ENCODE measurements around the gene S100A2. TPM values are rescaled to one million over a fixed set of nuclear protein-coding genes. Genes with fewer than 3 reads are reported as not detected.
A peak's percentile ranks its signal among the peaks of the same experiment; 100 is the strongest.

The S100A2 gene
- total and polyA plus RNA-seq, 2 donors (not counting 1 experiment from before 2014, with no cell fraction given) = 0.19 TPM; not detected in 1

GRCh38 chr1:153597206-153597605, 31.6 kb upstream of the S100A2 start:
- ATAC-seq (ENCODE audit: low read depth) = no peak
- peak overlapping the region; percentile 29 for H3K4me3 Mint-ChIP-seq
- TF ChIP-seq CTCF (IDR thresholded peaks at IDR 0.05) = no peak
- TF ChIP-seq EZH2 (IDR thresholded peaks at IDR 0.05; ENCODE audit: borderline replicate concordance, insufficient read depth, low read depth, low read length, poor library complexity, severe bottlenecking) = no peak
- H3K27me3 Mint-ChIP-seq = no peaks in the 10 kb centered on the region
- intact Hi-C loops (cut with micrococcal nuclease) = no loop called here
- Histone ChIP-seq H3K36me3 (replicated peaks in 1 of 2; ENCODE audit: control extremely low read depth in 1 of 2, control insufficient read depth in 1 of 2, extremely low read depth in 1 of 2, insufficient read depth in 2 of 2, low read length in 1 of 2) (no peaks in the 10 kb centered on the region), H3K79me2 (ENCODE audit: control insufficient read depth, insufficient read depth, low read length) (no peaks in the 10 kb centered on the region), H3K27ac (ENCODE audit: low read length in 2 of 2) (peak overlapping the region; percentile 94 to 97), H4K20me1 (ENCODE audit: control insufficient read depth, insufficient read depth, low read length, poor library complexity, severe bottlenecking) (no peaks in the 10 kb centered on the region), H3K9me3 (ENCODE audit: control extremely low read depth in 1 of 3, control insufficient read depth in 2 of 3, insufficient read depth in 1 of 3, low read length in 2 of 3) (no peaks in the 10 kb centered on the region), H3K4me2 (replicated peaks; ENCODE audit: low read depth, low read length, poor library complexity, severe bottlenecking) (peak overlapping the region; percentile 26), H3K4me3 (ENCODE audit: control extremely low read depth in 1 of 5, extremely low read depth in 1 of 5, insufficient read depth in 1 of 5, low read depth in 2 of 5, low read length in 4 of 5) (no peak overlapping the region), H2AFZ (ENCODE audit: insufficient read depth, low read depth, low read length, poor library complexity, severe bottlenecking) (peak overlapping the region; percentile 86), H3K9ac (ENCODE audit: low read length) (no peak overlapping the region), H3K27me3 (replicated peaks in 1 of 4; ENCODE audit: control extremely low read depth in 1 of 4, control insufficient read depth in 3 of 4, insufficient read depth in 4 of 4, low read length in 3 of 4) (no peaks in the 10 kb centered on the region), H3K4me1 (ENCODE audit: control insufficient read depth in 2 of 2, insufficient read depth in 2 of 2, low read length in 2 of 2) (peaks cover 27 to 39% of the 10 kb centered on the region in 2 donors)
- H3K4me1 Mint-ChIP-seq = peaks cover 37% of the 10 kb centered on the region
- H3K9me3 Mint-ChIP-seq (ENCODE audit: insufficient read depth) = no peaks in the 10 kb centered on the region
- H3K27ac Mint-ChIP-seq = peak overlapping the region; percentile 96
- CTCF ChIA-PET = interaction anchor here (0.9 to 1.6 kb wide), 2 partner anchors 25 to 86 kb away, joined by 3 to 6 read pairs; no protein-coding TSS in a partner anchor
- no peak for DNase-seq
- 69% methylated on average over 4 of the region's 6 CpGs for WGBS (ENCODE audit: insufficient coverage)
- POLR2A ChIA-PET = interaction anchor here (0.7 to 1.8 kb wide), 3 partner anchors 32 to 64 kb away, joined by 3 to 5 read pairs (median 3); partner anchors contain the start of gene CHTOP

- H3K27ac Mint-ChIP-seq = no peak overlapping the region
- no peak overlapping the region for H3K9ac ChIP-seq (ENCODE audit: low read length)
- no peaks in the 10 kb centered on the region for H3K36me3 ChIP-seq (replicated peaks in 1 of 2; ENCODE audit: control extremely low read depth in 1 of 2, control insufficient read depth in 1 of 2, extremely low read depth in 1 of 2, insufficient read depth in 2 of 2, low read length in 1 of 2)
- H2AFZ ChIP-seq (ENCODE audit: insufficient read depth, low read depth, low read length, poor library complexity, severe bottlenecking) = no peak overlapping the region
- H3K27ac ChIP-seq (ENCODE audit: low read length in 2 of 2) = no peak overlapping the region
- no peaks in the 10 kb centered on the region for H3K27me3 ChIP-seq (replicated peaks in 1 of 4; ENCODE audit: control extremely low read depth in 1 of 4, control insufficient read depth in 3 of 4, insufficient read depth in 4 of 4, low read length in 3 of 4)
- no peak overlapping the region for H3K4me3 Mint-ChIP-seq
- ChIA-PET POLR2A (no interaction called here), CTCF (interaction anchor here (1.1 to 1.4 kb wide), 2 partner anchors 15 to 21 kb away, joined by 3 to 5 read pairs; no protein-coding TSS in a partner anchor)
- H4K20me1 ChIP-seq (ENCODE audit: control insufficient read depth, insufficient read depth, low read length, poor library complexity, severe bottlenecking) = no peaks in the 10 kb centered on the region
- ATAC-seq (ENCODE audit: low read depth) (no peak), DNase-seq (no peak)
- no peak overlapping the region for H3K4me3 ChIP-seq (ENCODE audit: control extremely low read depth in 1 of 5, extremely low read depth in 1 of 5, insufficient read depth in 1 of 5, low read depth in 2 of 5, low read length in 4 of 5)
- no peaks in the 10 kb centered on the region for H3K27me3 Mint-ChIP-seq
- peaks cover 14% of the 10 kb centered on the region for H3K4me1 Mint-ChIP-seq
- no peak overlapping the region for H3K4me2 ChIP-seq (replicated peaks; ENCODE audit: low read depth, low read length, poor library complexity, severe bottlenecking)
- intact Hi-C loops (cut with micrococcal nuclease) = no loop called here
- no peaks in the 10 kb centered on the region for H3K9me3 ChIP-seq (ENCODE audit: control extremely low read depth in 1 of 3, control insufficient read depth in 2 of 3, insufficient read depth in 1 of 3, low read length in 2 of 3)
- H3K4me1 ChIP-seq (ENCODE audit: control insufficient read depth in 2 of 2, insufficient read depth in 2 of 2, low read length in 2 of 2) = peaks cover 9 to 11% of the 10 kb centered on the region in 2 donors
- TF ChIP-seq CTCF (IDR thresholded peaks at IDR 0.05) (no peak), EZH2 (IDR thresholded peaks at IDR 0.05; ENCODE audit: borderline replicate concordance, insufficient read depth, low read depth, low read length, poor library complexity, severe bottlenecking) (no peak)
- H3K9me3 Mint-ChIP-seq (ENCODE audit: insufficient read depth) = no peaks in the 10 kb centered on the region
- WGBS (ENCODE audit: insufficient coverage) = 50% methylated on average over 1 of the region's 4 CpGs
- H3K79me2 ChIP-seq (ENCODE audit: control insufficient read depth, insufficient read depth, low read length) = no peaks in the 10 kb centered on the region
These were observed 27.1 kb upstream of the S100A2 start for GRCh38 chr1:153592748-153593147.
